DOHH2 (cell line): ENCODE measurements around the gene SRP14.

Source experiments
- EZH2phosphoT487 ChIP-seq: fragments of 200-600 bp; sonication (generic); IDR thresholded peaks from 2 replicates; pipeline ENCODE4 v1.6.1; 2017; ENCODE audit warnings: borderline replicate concordance, mild to moderate bottlenecking, antibody characterized with exemption, low read length, moderate library complexity, mixed read lengths
- TF ChIP-seq, protein P1 (sequence below): fragments of 200-600 bp; sonication (generic); IDR thresholded peaks from one replicate; pipeline ENCODE4 v1.5.1; 2014; ENCODE audit warnings: antibody characterized with exemption, mild to moderate bottlenecking, low read depth, low read length; ENCODE audit not compliant: poor library complexity, severe bottlenecking

- TF ChIP-seq, protein P1, sequence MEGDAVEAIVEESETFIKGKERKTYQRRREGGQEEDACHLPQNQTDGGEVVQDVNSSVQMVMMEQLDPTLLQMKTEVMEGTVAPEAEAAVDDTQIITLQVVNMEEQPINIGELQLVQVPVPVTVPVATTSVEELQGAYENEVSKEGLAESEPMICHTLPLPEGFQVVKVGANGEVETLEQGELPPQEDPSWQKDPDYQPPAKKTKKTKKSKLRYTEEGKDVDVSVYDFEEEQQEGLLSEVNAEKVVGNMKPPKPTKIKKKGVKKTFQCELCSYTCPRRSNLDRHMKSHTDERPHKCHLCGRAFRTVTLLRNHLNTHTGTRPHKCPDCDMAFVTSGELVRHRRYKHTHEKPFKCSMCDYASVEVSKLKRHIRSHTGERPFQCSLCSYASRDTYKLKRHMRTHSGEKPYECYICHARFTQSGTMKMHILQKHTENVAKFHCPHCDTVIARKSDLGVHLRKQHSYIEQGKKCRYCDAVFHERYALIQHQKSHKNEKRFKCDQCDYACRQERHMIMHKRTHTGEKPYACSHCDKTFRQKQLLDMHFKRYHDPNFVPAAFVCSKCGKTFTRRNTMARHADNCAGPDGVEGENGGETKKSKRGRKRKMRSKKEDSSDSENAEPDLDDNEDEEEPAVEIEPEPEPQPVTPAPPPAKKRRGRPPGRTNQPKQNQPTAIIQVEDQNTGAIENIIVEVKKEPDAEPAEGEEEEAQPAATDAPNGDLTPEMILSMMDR, result no peak
- TF ChIP-seq EZH2phosphoT487, result no peak
These were observed 41.1 kb upstream of the SRP14 start for GRCh38 chr15:40080104-40080503.
